SK-N-SH (cell line): ENCODE data around the gene SNU13.

Experiments
- IRF3 ChIP-seq: fragments of 150-350 bp; IDR thresholded peaks from 2 replicates; pipeline ENCODE4 v1.6.1; 2016; ENCODE audit warnings: mild to moderate bottlenecking, low read depth, low read length
- RAD21 ChIP-seq: IDR thresholded peaks from 2 replicates; pipeline ENCODE4 v1.6.1; 2012; ENCODE audit warnings: mild to moderate bottlenecking, low read length
- RCOR1 ChIP-seq: fragments of 150-350 bp; IDR thresholded peaks from 2 replicates; pipeline ENCODE4 v1.6.1; 2017; ENCODE audit warnings: antibody characterized with exemption, low read length
- TF ChIP-seq, protein P1 (sequence below): fragments of 200-600 bp; sonication (generic); IDR thresholded peaks from 2 replicates; pipeline ENCODE4 v1.6.1; 2017; ENCODE audit warnings: antibody characterized with exemption, mild to moderate bottlenecking, moderate library complexity
- TF ChIP-seq, protein P2 (sequence below): IDR thresholded peaks from 2 replicates; pipeline ENCODE4 v1.6.1; 2012; ENCODE audit warnings: mild to moderate bottlenecking, low read depth, low read length, moderate library complexity

- TF ChIP-seq RCOR1 = no peak
- TF ChIP-seq, protein P1, sequence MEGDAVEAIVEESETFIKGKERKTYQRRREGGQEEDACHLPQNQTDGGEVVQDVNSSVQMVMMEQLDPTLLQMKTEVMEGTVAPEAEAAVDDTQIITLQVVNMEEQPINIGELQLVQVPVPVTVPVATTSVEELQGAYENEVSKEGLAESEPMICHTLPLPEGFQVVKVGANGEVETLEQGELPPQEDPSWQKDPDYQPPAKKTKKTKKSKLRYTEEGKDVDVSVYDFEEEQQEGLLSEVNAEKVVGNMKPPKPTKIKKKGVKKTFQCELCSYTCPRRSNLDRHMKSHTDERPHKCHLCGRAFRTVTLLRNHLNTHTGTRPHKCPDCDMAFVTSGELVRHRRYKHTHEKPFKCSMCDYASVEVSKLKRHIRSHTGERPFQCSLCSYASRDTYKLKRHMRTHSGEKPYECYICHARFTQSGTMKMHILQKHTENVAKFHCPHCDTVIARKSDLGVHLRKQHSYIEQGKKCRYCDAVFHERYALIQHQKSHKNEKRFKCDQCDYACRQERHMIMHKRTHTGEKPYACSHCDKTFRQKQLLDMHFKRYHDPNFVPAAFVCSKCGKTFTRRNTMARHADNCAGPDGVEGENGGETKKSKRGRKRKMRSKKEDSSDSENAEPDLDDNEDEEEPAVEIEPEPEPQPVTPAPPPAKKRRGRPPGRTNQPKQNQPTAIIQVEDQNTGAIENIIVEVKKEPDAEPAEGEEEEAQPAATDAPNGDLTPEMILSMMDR = no peak
- TF ChIP-seq RAD21 = no peak
- TF ChIP-seq, protein P2, sequence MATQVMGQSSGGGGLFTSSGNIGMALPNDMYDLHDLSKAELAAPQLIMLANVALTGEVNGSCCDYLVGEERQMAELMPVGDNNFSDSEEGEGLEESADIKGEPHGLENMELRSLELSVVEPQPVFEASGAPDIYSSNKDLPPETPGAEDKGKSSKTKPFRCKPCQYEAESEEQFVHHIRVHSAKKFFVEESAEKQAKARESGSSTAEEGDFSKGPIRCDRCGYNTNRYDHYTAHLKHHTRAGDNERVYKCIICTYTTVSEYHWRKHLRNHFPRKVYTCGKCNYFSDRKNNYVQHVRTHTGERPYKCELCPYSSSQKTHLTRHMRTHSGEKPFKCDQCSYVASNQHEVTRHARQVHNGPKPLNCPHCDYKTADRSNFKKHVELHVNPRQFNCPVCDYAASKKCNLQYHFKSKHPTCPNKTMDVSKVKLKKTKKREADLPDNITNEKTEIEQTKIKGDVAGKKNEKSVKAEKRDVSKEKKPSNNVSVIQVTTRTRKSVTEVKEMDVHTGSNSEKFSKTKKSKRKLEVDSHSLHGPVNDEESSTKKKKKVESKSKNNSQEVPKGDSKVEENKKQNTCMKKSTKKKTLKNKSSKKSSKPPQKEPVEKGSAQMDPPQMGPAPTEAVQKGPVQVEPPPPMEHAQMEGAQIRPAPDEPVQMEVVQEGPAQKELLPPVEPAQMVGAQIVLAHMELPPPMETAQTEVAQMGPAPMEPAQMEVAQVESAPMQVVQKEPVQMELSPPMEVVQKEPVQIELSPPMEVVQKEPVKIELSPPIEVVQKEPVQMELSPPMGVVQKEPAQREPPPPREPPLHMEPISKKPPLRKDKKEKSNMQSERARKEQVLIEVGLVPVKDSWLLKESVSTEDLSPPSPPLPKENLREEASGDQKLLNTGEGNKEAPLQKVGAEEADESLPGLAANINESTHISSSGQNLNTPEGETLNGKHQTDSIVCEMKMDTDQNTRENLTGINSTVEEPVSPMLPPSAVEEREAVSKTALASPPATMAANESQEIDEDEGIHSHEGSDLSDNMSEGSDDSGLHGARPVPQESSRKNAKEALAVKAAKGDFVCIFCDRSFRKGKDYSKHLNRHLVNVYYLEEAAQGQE = no peak
- TF ChIP-seq IRF3 = no peak
Measured at GRCh38 chr22:41696703-41697102, 8.0 kb upstream of the SNU13 start.
